Mucosa of descending colon (tissue), 3 donors: ENCODE data around the gene HES4. TPM values are rescaled to one million over a fixed set of nuclear protein-coding genes. Genes with fewer than 3 reads are reported as not detected.

ENCODE experiments used
- ATAC-seq: fragments of 200-7000 bp; cut with Tn5 transposase; one replicate; pipeline ENCODE4 v1.9.1; 2020; ENCODE audit warnings: mild to moderate bottlenecking, moderate library complexity
- DNase-seq, 3 donors: peaks; one replicate each; pipeline ENCODE4 v3.0.0-alpha.2; 2020
- H3K36me3 ChIP-seq: fragments of 200-600 bp; one replicate; pipeline ENCODE4 v1.8.0; 2021; ENCODE audit warnings: low read depth, mild to moderate bottlenecking
- H3K4me1 ChIP-seq: fragments of 200-600 bp; one replicate; pipeline ENCODE4 v1.8.0; 2021; ENCODE audit warnings: low read depth, mild to moderate bottlenecking
- H3K4me3 ChIP-seq: fragments of 200-600 bp; one replicate; pipeline ENCODE4 v1.8.0; 2021; ENCODE audit warnings: mild to moderate bottlenecking
- H3K9me3 ChIP-seq: fragments of 200-600 bp; one replicate; pipeline ENCODE4 v1.8.0; 2021; ENCODE audit warnings: mild to moderate bottlenecking
- intact Hi-C, 2 donors: fragments of 100-400 bp; cut with DNase I in 1 of 2; cut with micrococcal nuclease in 1 of 2; formaldehyde crosslinking; loops; one replicate each; pipeline versions ENCODE4 v1.11.0 to v1.11.1; 2022; cut with DNase I, micrococcal nuclease
- total RNA-seq, 3 donors: library from RNA; stranded (reverse); fragmentation: NEBNext Ultra II Directional in 2 of 3; extraction: Animal tissue kit (Norgen Biotek cat#: 25700) in 2 of 3; gene quantifications; one replicate each; pipeline versions ENCODE4 v1.2.1 to v1.2.4, GENCODE V29; 2021 to 2023
- TF ChIP-seq, protein P1 (sequence below): fragments of 200-600 bp; IDR thresholded peaks from one replicate; pipeline ENCODE4 v1.8.0; 2022; ENCODE audit warnings: antibody characterized with exemption, mild to moderate bottlenecking
- donor health status: DM: no; HTN: no; CAD: no; lungs with moderate emphysema.
- donor health status: DM: no; HTN: no; CAD: no.
- donor health status: DM: no; HTN: yes; CAD: no.

Gene HES4
- total RNA-seq, 3 donors from 2014 or later: 10.3 to 22.7 (median 21.1) TPM

DNA sequence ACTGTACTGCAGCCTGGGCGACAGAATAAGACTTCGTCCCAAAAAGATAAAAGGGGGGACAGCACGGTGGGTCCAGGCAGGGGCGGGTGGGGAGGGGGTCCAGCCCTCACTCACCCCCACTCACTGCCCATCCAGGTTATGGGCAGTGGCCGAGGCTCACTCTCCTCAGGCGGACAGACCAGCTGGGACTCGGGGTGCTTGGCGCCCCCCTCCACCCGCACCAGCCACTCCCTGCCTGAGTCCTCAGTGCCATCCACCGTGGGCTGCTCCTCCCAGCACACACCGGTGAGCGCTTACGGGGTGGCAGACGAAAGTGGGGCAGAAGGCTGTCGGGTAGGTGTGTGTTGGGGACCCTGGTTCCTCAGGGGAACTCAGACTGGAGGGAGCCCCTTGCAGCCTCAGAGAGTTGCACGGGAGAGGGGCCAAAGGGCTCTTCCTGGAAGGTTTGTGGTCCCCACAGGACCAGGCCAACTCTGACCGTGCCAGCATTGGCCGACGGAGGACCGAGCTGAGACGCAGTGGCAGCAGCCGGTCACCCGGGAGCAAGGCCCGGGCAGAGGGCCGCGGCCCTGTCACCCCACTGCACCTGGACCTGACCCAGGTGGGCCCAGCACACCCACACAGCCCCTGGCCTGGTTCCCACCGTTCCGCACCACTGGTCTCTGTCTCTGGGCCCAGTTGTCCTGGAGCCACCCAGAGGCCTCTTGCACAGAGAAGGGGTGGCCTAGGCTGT lies 27.0 kb downstream of the HES4 start:
- DNase-seq (peak in 1 of 3 donors; percentile 41), ATAC-seq (no peak)
- H3K4me1 ChIP-seq: peaks cover 5% of the 10 kb centered on the region
- no peaks in the 10 kb centered on the region for H3K9me3 ChIP-seq
- H3K36me3 ChIP-seq: no peaks in the 10 kb centered on the region
- intact Hi-C loops: no loop called here
- TF ChIP-seq, protein P1, sequence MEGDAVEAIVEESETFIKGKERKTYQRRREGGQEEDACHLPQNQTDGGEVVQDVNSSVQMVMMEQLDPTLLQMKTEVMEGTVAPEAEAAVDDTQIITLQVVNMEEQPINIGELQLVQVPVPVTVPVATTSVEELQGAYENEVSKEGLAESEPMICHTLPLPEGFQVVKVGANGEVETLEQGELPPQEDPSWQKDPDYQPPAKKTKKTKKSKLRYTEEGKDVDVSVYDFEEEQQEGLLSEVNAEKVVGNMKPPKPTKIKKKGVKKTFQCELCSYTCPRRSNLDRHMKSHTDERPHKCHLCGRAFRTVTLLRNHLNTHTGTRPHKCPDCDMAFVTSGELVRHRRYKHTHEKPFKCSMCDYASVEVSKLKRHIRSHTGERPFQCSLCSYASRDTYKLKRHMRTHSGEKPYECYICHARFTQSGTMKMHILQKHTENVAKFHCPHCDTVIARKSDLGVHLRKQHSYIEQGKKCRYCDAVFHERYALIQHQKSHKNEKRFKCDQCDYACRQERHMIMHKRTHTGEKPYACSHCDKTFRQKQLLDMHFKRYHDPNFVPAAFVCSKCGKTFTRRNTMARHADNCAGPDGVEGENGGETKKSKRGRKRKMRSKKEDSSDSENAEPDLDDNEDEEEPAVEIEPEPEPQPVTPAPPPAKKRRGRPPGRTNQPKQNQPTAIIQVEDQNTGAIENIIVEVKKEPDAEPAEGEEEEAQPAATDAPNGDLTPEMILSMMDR: no peak
- no peak overlapping the region for H3K4me3 ChIP-seq

DNA sequence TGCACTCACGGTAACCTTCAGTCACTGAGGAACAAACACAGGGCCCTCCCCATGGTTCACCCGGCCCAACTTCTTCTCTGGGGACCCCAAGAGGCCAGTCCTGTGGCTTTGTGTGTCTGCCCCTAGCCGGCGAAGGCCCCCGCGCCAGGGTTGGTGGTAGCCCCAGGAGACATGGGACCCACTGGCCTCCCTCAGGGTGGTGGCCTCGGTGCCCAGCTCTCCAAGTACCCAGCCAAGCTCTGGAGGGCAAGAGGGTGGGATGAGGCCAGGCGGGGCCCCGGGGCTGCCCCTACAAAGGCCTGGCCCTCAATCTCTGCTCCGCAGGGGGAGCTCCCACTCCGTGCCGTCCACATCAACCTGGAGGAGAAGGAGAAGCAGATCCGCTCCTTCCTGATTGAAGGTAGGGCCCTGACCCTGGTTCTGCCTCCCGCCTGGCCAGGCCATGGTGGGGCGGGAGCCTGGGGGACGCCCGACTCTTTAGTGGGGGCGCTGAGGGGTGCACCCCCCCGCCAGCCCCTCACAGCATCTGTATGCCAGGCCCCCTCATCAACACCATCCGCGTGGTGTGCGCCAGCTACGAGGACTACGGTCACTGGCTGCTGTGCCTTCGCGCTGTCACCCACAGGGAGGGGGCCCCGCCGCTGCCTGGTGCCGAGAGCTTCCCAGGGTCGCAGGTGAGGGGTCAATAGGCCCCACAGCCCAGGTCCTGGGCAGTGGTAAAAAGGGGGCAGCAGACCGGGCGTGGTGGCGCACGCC lies 28.0 kb downstream of the HES4 start:
- ATAC-seq (no peak), DNase-seq (no peak)
- H3K9me3 ChIP-seq: no peaks in the 10 kb centered on the region
- intact Hi-C loops: no loop called here
- H3K36me3 ChIP-seq: no peaks in the 10 kb centered on the region
- TF ChIP-seq, protein P1: no peak
- H3K4me1 ChIP-seq: peaks cover 8% of the 10 kb centered on the region
- H3K4me3 ChIP-seq: no peak overlapping the region

DNA sequence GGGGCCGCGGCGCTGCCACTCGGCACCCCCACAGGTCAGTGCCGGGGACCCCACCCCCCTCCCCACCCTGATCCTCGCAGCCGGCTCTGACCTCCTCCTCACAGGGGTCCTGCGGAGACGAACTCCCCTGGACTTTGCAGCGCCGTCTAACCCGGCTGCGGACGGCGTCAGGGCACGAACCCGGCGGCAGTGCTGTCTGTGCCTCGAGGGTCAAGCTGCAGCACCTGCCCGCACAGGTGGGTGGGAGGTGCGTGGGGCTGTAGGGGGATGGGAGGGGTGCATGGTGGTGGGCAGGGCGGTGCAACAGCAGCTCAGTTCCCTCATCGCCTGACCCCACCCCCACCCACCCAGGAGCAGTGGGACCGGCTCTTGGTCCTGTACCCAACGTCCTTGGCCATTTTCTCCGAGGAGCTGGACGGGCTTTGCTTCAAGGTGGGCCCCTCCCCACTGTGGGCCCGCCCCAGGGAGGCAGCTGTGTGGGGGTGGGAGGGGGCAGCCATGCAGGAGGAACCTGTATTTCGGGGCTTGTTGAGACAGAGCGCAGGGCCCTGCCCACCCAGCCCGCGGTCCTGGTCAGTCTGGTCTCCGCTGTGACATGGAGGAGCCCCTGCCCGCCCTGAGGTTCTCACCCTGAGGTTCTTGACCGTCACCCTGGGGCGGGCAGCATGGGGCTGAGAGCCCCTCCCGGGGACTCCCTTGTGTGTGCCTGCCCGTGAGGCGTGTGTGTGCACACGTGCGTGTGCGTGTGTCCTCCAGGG lies 28.7 kb downstream of the HES4 start:
- TF ChIP-seq, protein P1: no peak
- intact Hi-C loops: no loop called here
- H3K36me3 ChIP-seq: no peaks in the 10 kb centered on the region
- ATAC-seq (no peak), DNase-seq (peak in 1 of 3 donors; percentile 41)
- no peak overlapping the region for H3K4me3 ChIP-seq
- peaks cover 11% of the 10 kb centered on the region for H3K4me1 ChIP-seq
- H3K9me3 ChIP-seq: no peaks in the 10 kb centered on the region

DNA sequence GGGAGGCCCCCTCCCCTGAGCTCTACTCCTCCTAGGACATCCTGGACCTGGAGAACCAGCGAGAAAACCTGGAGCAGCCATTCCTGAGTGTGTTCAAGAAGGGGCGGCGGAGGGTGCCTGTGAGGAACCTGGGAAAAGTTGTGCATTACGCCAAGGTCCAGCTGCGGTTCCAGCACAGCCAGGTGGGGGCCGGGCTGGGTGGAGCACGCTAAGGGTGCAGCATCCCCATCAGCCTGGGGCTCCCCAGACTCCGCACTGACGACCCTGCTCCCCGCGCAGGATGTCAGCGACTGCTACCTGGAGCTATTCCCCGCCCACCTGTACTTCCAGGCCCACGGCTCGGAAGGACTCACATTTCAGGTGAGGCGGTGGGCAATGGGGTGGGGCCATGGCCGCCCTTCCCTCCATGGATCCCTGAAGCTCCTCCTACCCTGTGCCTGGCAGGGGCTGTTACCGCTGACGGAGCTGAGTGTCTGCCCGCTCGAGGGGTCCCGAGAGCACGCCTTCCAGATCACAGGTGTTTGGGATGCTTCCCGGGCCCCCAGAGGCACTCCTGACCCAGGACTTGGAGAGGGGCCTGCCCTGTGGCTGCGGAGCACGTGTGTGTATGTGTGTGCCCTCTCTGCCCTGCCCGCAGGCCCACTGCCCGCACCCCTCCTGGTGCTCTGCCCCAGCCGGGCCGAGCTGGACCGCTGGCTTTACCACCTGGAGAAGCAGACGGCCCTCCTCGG lies 29.5 kb downstream of the HES4 start:
- intact Hi-C loops: no loop called here
- H3K4me1 ChIP-seq: peaks cover 14% of the 10 kb centered on the region
- ATAC-seq: no peak
- H3K9me3 ChIP-seq: no peaks in the 10 kb centered on the region
- no peak overlapping the region for H3K4me3 ChIP-seq
- H3K36me3 ChIP-seq: no peaks in the 10 kb centered on the region
- TF ChIP-seq, protein P1: no peak
- no peak for DNase-seq

DNA sequence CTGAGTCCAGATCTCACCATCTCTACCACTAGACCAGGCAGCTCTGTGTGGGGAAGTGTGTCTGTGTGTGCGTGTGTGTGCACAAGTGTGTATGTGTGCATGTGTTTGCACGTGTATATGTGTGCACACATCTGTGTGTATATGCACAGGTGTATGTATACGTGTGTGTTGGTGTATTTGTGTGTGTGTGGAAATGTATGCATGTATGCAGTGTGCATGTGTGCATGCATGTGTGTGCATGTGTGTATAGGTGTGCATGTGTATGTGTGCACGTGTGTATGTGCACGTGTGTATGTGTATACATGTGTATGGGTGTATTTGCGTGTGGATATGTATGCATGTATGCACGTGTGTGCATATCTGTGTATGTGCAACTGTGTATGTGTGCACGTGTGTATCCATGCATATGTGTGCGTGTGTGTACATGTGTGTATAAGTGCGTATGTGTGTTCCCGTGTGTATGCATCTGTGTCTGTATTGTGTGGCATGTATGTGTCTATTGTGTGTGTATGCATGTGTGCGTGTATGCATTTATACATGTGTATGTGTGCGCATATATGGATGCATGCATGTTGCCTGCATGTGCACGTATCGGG lies 30.5 kb downstream of the HES4 start:
- no peak overlapping the region for H3K4me3 ChIP-seq

More for the DNA sequence above, 30.5 kb downstream of the HES4 start:
- DNase-seq: no peak
- intact Hi-C loops: no loop called here
- no peaks in the 10 kb centered on the region for H3K9me3 ChIP-seq
- TF ChIP-seq, protein P1: no peak
- ATAC-seq: no peak
- H3K36me3 ChIP-seq: no peaks in the 10 kb centered on the region
- H3K4me1 ChIP-seq: peaks cover 14% of the 10 kb centered on the region
